GM15510 (cell line): ENCODE data around the gene SPEN.
A peak's percentile ranks its signal among the peaks of the same experiment; 100 is the strongest.

ENCODE experiments used
- POLR2A ChIP-seq: IDR thresholded peaks from 3 replicates; pipeline ENCODE4 v1.6.1; 2011; ENCODE audit warnings: borderline replicate concordance; ENCODE audit not compliant: insufficient read length; ENCODE audit errors: extremely low read depth

Gene SPEN

GRCh38 chr1:15962176-15962575 is 114.7 kb downstream of the SPEN start:
- no peak for TF ChIP-seq POLR2A

GRCh38 chr1:15962671-15963362 is 115.3 kb downstream of the SPEN start:
- TF ChIP-seq POLR2A, result no peak

- no peak for TF ChIP-seq POLR2A
These were observed 116.0 kb downstream of the SPEN start for GRCh38 chr1:15963363-15963967.

GRCh38 chr1:15963968-15964648 is 116.6 kb downstream of the SPEN start:
- no peak for TF ChIP-seq POLR2A

GRCh38 chr1:15965228-15965767 is 117.8 kb downstream of the SPEN start:
- TF ChIP-seq POLR2A, result peak; percentile 14

GRCh38 chr1:15966081-15966955 is 118.8 kb downstream of the SPEN start:
- peak; percentile 27 for TF ChIP-seq POLR2A

GRCh38 chr1:15966956-15967344 is 119.4 kb downstream of the SPEN start:
- TF ChIP-seq POLR2A, result no peak

GRCh38 chr1:15968172-15968571 is 120.7 kb downstream of the SPEN start:
- no peak for TF ChIP-seq POLR2A

GRCh38 chr1:15969321-15969880 is 121.9 kb downstream of the SPEN start:
- no peak for TF ChIP-seq POLR2A

GRCh38 chr1:15970911-15971310 is 123.4 kb downstream of the SPEN start:
- no peak for TF ChIP-seq POLR2A

- TF ChIP-seq POLR2A, result no peak
These were observed 124.9 kb downstream of the SPEN start for GRCh38 chr1:15972409-15972808.

GRCh38 chr1:15973772-15974171 is 126.3 kb downstream of the SPEN start:
- TF ChIP-seq POLR2A, result no peak

- no peak for TF ChIP-seq POLR2A
These were observed 127.3 kb downstream of the SPEN start for GRCh38 chr1:15974855-15975254.

GRCh38 chr1:15975358-15975804 is 127.9 kb downstream of the SPEN start:
- peak; percentile 43 for TF ChIP-seq POLR2A

GRCh38 chr1:15975805-15976680 is 128.5 kb downstream of the SPEN start, which contains the start of gene ZBTB17:
TSS of gene ZBTB17 (minus strand) at chr1:15976101. CDS start at chr1:15948495, 27,606 bp downstream.
- TF ChIP-seq POLR2A, result peak; percentile 67
